A673 (cell line): ENCODE measurements around the gene ATG5. TPM values are rescaled to one million over a fixed set of nuclear protein-coding genes. Genes with fewer than 3 reads are reported as not detected.

Source experiments
- Bru-seq: library from RNA; stranded (reverse); fragments of 400-500 nt; gene quantifications from one replicate; lab custom pipeline; 2021; lab: Mats Ljungman, UMichigan
- BruChase-seq, 2 experiments: library from RNA; stranded (reverse); fragments of 400-500 nt; gene quantifications; one replicate each; lab custom pipeline; 2021; lab: Mats Ljungman, UMichigan
- BruUV-seq: library from RNA; stranded (reverse); fragments of 400-500 nt; replicated peaks from 2 replicates; lab custom pipeline; 2021; lab: Mats Ljungman, UMichigan
- CTCF ChIA-PET: fragments of 300-600 bp; sonication (Branson Sonifier 250); formaldehyde crosslinking; loops from one replicate; lab custom pipeline; 2022; ENCODE audit warnings: antibody characterized with exemption; lab: Charles Lee
- POLR2A ChIA-PET: fragments of 300-600 bp; sonication (Branson Sonifier 250); formaldehyde crosslinking; loops from one replicate; lab custom pipeline; 2022; ENCODE audit warnings: antibody characterized with exemption; ENCODE audit not compliant: low non-redundant PET; lab: Charles Lee
- DNase-seq: peaks from one replicate; pipeline ENCODE4 v3.0.0-alpha.2; 2015; ENCODE audit warnings: low spot score
- H3K27ac ChIP-seq: fragments of 200-600 bp; sonication (generic); 2 replicates; pipeline ENCODE4 v1.5.1; 2016; ENCODE audit warnings: mixed run types, low read depth, mild to moderate bottlenecking, mixed read lengths, antibody characterized with exemption, low read length; ENCODE audit not compliant: poor library complexity, severe bottlenecking
- H3K27me3 ChIP-seq: fragments of 200-600 bp; sonication (generic); replicated peaks from 2 replicates; pipeline ENCODE4 v1.6.1; 2017; ENCODE audit warnings: mixed run types, low read depth, mild to moderate bottlenecking, mixed read lengths, antibody characterized with exemption, low read length; ENCODE audit not compliant: insufficient read depth, poor library complexity
- H3K36me3 ChIP-seq: fragments of 200-600 bp; sonication (generic); 2 replicates; pipeline ENCODE4 v1.6.1; 2016; ENCODE audit warnings: mixed run types, mild to moderate bottlenecking, mixed read lengths, antibody characterized with exemption, low read length; ENCODE audit not compliant: insufficient read depth, poor library complexity, severe bottlenecking
- H3K4me1 ChIP-seq: fragments of 200-600 bp; sonication (generic); 2 replicates; pipeline ENCODE4 v1.6.1; 2017; ENCODE audit warnings: mixed run types, mild to moderate bottlenecking, mixed read lengths, antibody characterized with exemption, low read length; ENCODE audit not compliant: insufficient read depth, poor library complexity, severe bottlenecking
- H3K4me3 ChIP-seq: fragments of 200-600 bp; sonication (generic); 2 replicates; pipeline ENCODE4 v1.5.1; 2016; ENCODE audit warnings: low read depth, mixed run types, mild to moderate bottlenecking, mixed read lengths, low read length; ENCODE audit not compliant: poor library complexity, severe bottlenecking
- H3K9me3 ChIP-seq: fragments of 200-600 bp; sonication (generic); 2 replicates; pipeline ENCODE4 v1.6.1; 2016; ENCODE audit warnings: mixed run types, low read depth, mild to moderate bottlenecking, mixed read lengths, antibody characterized with exemption, low read length; ENCODE audit not compliant: poor library complexity, severe bottlenecking
- EZH2 ChIP-seq: fragments of 200-600 bp; sonication (generic); IDR thresholded peaks from 2 replicates; pipeline ENCODE4 v1.6.1; 2017; ENCODE audit warnings: borderline replicate concordance, low read depth, mild to moderate bottlenecking, mixed read lengths, antibody characterized with exemption, low read length; ENCODE audit not compliant: poor library complexity, severe bottlenecking
- intact Hi-C: fragments of 100-400 bp; cut with micrococcal nuclease; formaldehyde crosslinking; loops from one replicate; pipeline ENCODE4 v1.10.0; 2022; ENCODE audit not compliant: unreplicated experiment
- long read RNA-seq: library from polyadenylated mRNA; stranded (forward); transcript quantifications from one replicate; pipeline ENCODE4 v2.0.0, GENCODE V29; 2022
- total RNA-seq: library from RNA; stranded (reverse); gene quantifications from 2 replicates; pipeline ENCODE4 v1.2.3, GENCODE V29; 2021
- TF ChIP-seq, protein P1 (sequence below): fragments of 300-800, 200-600 bp; sonication (generic); conservative IDR thresholded peaks from 2 replicates; pipeline ENCODE4 v1.5.1; 2017; ENCODE audit warnings: low read depth, mild to moderate bottlenecking, antibody characterized with exemption, low read length, moderate library complexity, mixed read lengths

The ATG5 gene
- total RNA-seq (37.0 and 37.5 TPM in 2 replicates), Bru-seq, nascent RNA (percentile 80 among the genes with signal in this experiment), BruChase-seq, experiment 1, labeled RNA remaining after a 2-hour chase (percentile 63 among the genes with signal in this experiment), BruChase-seq, experiment 2, labeled RNA remaining after a 6-hour chase (percentile 54 among the genes with signal in this experiment)
- long read RNA-seq, transcript ATG5-204 (8 exons, 3,216 nt) = major isoform, 49 of 92 reads
- long read RNA-seq, transcript ATG5-208 (7 exons, 3,035 nt) = minor isoform, 27 of 92 reads
- long read RNA-seq, partial matches to known transcripts = 2 of 92 reads
- long read RNA-seq, other reads (novel, unspliced or antisense) = 14 of 92 reads

DNA sequence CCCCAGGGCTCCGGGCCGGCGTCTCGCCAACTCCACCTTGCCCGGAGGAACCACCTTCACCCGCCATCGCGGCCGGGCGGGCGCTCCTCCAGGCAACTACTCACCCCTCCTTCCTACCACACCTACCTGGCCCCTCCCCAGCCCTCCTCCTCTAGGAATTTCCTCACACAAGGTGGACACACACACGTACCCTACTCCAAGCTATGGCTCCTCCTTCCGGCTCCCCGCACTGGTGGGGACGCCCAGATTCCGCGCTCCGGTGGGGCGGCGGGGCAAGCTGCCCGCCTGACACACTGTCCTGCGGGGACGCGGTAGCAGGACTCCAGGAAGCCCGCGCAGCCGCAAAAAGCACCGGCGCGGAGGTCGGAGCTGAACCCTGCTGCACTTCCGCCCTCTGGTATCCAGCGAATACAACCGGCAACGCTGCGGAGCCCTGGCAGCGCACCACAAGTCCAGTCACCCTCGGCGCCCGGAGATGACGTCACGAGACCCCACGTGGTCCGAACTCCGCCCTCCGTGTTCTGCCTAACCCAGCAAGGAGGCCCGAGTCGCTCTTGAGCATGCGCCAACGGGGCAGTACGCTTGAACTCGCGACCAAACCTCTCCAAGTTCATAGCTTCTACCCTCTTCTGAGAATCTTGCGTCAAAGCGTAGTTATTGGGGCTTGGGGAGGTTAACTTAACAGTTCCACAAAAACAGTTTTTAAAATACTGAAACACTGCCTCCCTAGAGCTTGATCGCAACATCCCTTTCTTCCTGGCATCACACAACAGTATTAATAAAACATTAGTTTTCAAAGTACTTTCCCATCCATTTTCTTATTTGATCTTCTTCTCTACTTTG, at the start of gene ATG5:
Gene ATG5 (minus strand): TSS at position 425 of the 843 bp plus-strand sequence. CDS start 9,552 bp downstream, outside the sequence.
- CTCF ChIA-PET = interaction anchor here (1.0 kb wide), 1 partner anchor 14 kb away, joined by 3 read pairs; no protein-coding TSS in a partner anchor
- peak within 1 kb of the TSS; percentile 93 for H3K4me3 ChIP-seq
- intact Hi-C loops = no loop called here
- H3K4me1 ChIP-seq = no peaks in the 10 kb centered on the region
- no peaks in the 10 kb centered on the region for H3K36me3 ChIP-seq
- peak; percentile 99 for DNase-seq
- H3K27ac ChIP-seq = peak within 1 kb of the TSS; percentile 91
- BruUV-seq = TSS peak; percentile 90
- no peaks in the 10 kb centered on the region for H3K27me3 ChIP-seq
- TF ChIP-seq EZH2 = no peak
- TF ChIP-seq, protein P1, sequence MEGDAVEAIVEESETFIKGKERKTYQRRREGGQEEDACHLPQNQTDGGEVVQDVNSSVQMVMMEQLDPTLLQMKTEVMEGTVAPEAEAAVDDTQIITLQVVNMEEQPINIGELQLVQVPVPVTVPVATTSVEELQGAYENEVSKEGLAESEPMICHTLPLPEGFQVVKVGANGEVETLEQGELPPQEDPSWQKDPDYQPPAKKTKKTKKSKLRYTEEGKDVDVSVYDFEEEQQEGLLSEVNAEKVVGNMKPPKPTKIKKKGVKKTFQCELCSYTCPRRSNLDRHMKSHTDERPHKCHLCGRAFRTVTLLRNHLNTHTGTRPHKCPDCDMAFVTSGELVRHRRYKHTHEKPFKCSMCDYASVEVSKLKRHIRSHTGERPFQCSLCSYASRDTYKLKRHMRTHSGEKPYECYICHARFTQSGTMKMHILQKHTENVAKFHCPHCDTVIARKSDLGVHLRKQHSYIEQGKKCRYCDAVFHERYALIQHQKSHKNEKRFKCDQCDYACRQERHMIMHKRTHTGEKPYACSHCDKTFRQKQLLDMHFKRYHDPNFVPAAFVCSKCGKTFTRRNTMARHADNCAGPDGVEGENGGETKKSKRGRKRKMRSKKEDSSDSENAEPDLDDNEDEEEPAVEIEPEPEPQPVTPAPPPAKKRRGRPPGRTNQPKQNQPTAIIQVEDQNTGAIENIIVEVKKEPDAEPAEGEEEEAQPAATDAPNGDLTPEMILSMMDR = no peak
- POLR2A ChIA-PET = no interaction called here
- no peaks in the 10 kb centered on the region for H3K9me3 ChIP-seq

DNA sequence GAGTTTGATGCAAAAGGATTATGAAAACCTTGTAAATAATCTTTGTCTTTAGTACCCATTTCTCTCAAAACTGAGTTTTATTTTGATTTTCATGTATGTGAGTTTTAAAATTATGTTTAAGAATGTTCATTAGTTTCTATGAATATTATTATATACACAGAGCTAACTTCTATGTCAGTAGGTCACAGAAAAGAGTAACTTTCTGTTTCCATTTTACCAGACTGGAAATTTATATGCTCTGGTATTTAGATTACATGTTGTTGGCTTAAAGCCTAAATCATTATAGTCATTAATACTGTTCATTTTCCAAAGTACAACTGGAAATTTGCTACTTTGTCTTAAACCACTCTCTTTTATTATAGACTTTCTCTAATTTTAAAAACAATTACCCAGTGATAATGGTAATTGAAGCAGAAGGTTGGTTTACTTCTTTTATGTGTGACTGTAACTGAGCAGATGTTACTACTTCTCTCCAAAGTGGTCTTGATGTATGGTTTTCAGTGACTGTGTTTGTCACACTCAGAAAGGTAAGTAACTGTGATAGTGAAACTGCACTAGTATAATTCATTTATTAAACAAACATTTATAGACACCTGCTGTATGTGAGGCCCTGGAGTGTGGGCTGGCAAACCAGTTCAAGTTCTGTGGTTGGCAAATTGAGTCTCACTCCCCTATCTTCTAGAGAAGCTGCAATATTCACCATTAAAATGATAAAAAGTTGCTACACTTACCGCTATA, 48.1 kb upstream of the ATG5 start:
- no peak overlapping the region for H3K4me3 ChIP-seq
- H3K4me1 ChIP-seq = no peaks in the 10 kb centered on the region
- POLR2A ChIA-PET = no interaction called here
- BruUV-seq = no TSS peak
- no peak for DNase-seq
- no peak overlapping the region for H3K27ac ChIP-seq
- no peaks in the 10 kb centered on the region for H3K9me3 ChIP-seq
- H3K36me3 ChIP-seq = no peaks in the 10 kb centered on the region
- TF ChIP-seq EZH2 = no peak
- TF ChIP-seq, protein P1 = no peak
- intact Hi-C loops = no loop called here
- no peaks in the 10 kb centered on the region for H3K27me3 ChIP-seq
- CTCF ChIA-PET = no interaction called here

DNA sequence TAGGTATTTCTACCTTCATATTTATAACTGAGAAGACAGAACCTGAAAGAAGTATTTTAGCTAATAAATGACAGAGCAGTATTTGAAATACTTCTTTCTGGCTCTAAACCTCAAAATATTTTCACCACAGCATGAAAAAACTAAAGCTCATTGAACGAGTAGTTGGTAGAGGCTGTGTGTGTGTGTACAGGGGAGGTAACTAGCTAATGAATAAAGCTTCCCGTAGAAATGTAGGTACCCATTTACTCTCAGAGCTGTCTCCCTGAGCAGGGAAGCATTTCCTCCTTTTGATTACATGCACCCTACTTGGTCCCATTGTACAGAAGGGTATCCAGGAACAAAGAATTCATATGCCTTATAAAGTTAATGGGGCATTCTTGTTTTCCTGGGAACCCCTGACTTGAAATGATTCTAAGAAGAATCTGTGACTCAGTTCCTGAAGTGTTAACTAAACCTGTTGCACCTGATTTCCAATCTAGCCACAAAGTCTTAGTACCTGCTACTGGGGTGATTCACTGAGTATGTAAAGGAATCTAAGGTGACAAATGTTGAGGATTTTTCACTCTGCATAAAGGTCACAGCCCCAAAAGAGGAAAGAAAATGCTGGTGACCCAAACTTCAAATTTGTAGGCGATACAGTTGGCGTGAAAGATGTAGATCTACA, 47.4 kb upstream of the ATG5 start:
- BruUV-seq = no TSS peak
- ChIA-PET CTCF (no interaction called here), POLR2A (no interaction called here)
- TF ChIP-seq, protein P1 = no peak
- TF ChIP-seq EZH2 = no peak
- H3K9me3 ChIP-seq = no peaks in the 10 kb centered on the region
- H3K27ac ChIP-seq = no peak overlapping the region
- H3K27me3 ChIP-seq = no peaks in the 10 kb centered on the region
- no peaks in the 10 kb centered on the region for H3K36me3 ChIP-seq
- DNase-seq = no peak
- intact Hi-C loops = no loop called here
- H3K4me3 ChIP-seq = no peak overlapping the region
- H3K4me1 ChIP-seq = no peaks in the 10 kb centered on the region
